AG04450 (cell line): ENCODE results near the gene TFR2. TPM values are rescaled to one million over a fixed set of nuclear protein-coding genes. Genes with fewer than 3 reads are reported as not detected.

ENCODE experiments used
- CTCF ChIA-PET: fragments of 300-600, 350-600 bp; formaldehyde crosslinking; extraction: SDS; loops from one replicate; lab custom pipeline; 2022; ENCODE audit warnings: antibody characterized with exemption, inconsistent platforms; lab: Charles Lee
- POLR2A ChIA-PET: fragments of 350-600 bp; formaldehyde crosslinking; extraction: SDS; loops from one replicate; lab custom pipeline; 2021; ENCODE audit warnings: antibody characterized with exemption, inconsistent platforms; lab: Yijun Ruan, JAX
- DNase-seq: peaks from one replicate; pipeline ENCODE4 v3.0.0-alpha.2; 2011; ENCODE audit warnings: low read depth, low spot score
- H3K27ac ChIP-seq: one replicate; pipeline ENCODE4 v1.5.1; 2012; ENCODE audit warnings: low read depth, low read length, control low read depth
- H3K27me3 ChIP-seq: one replicate; pipeline ENCODE4 v1.6.0; 2012; ENCODE audit warnings: low read length; ENCODE audit not compliant: control insufficient read depth, insufficient read depth
- H3K4me3 ChIP-seq: 2 replicates; pipeline ENCODE4 v1.5.1; 2011; ENCODE audit warnings: mild to moderate bottlenecking, low read depth, low read length, control low read depth
- H3K9me3 ChIP-seq: 2 replicates; pipeline ENCODE4 v1.5.1; 2012; ENCODE audit warnings: low read length; ENCODE audit not compliant: control insufficient read depth, insufficient read depth
- CTCF ChIP-seq: IDR thresholded peaks from 2 replicates; pipeline ENCODE4 v1.5.1; 2011; ENCODE audit warnings: low read depth, low read length, control low read depth, inconsistent platforms
- polyA plus RNA-seq: library from polyadenylated mRNA; depleted of rRNA; stranded (reverse); fragments of >200 nt; gene quantifications from 2 replicates; pipeline ENCODE4 v1.2.3, GENCODE V29; 2011

Gene TFR2
- polyA plus RNA-seq, 1 experiment = 0.05 TPM

GRCh38 chr7:100687261-100687660, 45.9 kb upstream of the TFR2 start:
- Histone ChIP-seq H3K27me3 (no peaks in the 10 kb centered on the region), H3K4me3 (no peak overlapping the region), H3K27ac (no peak overlapping the region), H3K9me3 (no peaks in the 10 kb centered on the region; the same call in 1 of the 2 replicates)
- TF ChIP-seq CTCF = no peak
- DNase-seq = no peak
- CTCF ChIA-PET = interaction anchor here (0.6 kb wide), 1 partner anchor 101 kb away, joined by 3 read pairs; the partner anchor contains the start of genes FBXO24 and LRCH4
- POLR2A ChIA-PET = no interaction called here

GRCh38 chr7:100686822-100687211, 45.5 kb upstream of the TFR2 start:
- no peak for DNase-seq
- ChIA-PET POLR2A (no interaction called here), CTCF (no interaction called here)
- Histone ChIP-seq H3K4me3 (no peak overlapping the region), H3K27ac (no peak overlapping the region), H3K27me3 (no peaks in the 10 kb centered on the region), H3K9me3 (no peaks in the 10 kb centered on the region; the same call in 1 of the 2 replicates)
- TF ChIP-seq CTCF = no peak

- Histone ChIP-seq H3K27me3 (no peaks in the 10 kb centered on the region), H3K27ac (no peak overlapping the region), H3K4me3 (no peak overlapping the region), H3K9me3 (no peaks in the 10 kb centered on the region; the same call in 1 of the 2 replicates)
- CTCF ChIA-PET = no interaction called here
- POLR2A ChIA-PET = no interaction called here
- no peak for TF ChIP-seq CTCF
- no peak for DNase-seq
These were observed 45.0 kb upstream of the TFR2 start for GRCh38 chr7:100686201-100686821.

GRCh38 chr7:100685631-100686145, 44.3 kb upstream of the TFR2 start:
- POLR2A ChIA-PET = no interaction called here
- no peak overlapping the region for H3K27ac ChIP-seq
- H3K9me3 ChIP-seq = no peaks in the 10 kb centered on the region; the same call in 1 of the 2 replicates
- no peak overlapping the region for H3K4me3 ChIP-seq
- DNase-seq = no peak
- CTCF ChIA-PET = interaction anchor here (0.6 to 1.0 kb wide), 2 partner anchors 126 to 141 kb away, joined by 3 read pairs; partner anchors contain the start of gene EPHB4
- no peak for TF ChIP-seq CTCF
- no peaks in the 10 kb centered on the region for H3K27me3 ChIP-seq

GRCh38 chr7:100685049-100685605, 43.8 kb upstream of the TFR2 start:
- no peak overlapping the region for H3K27ac ChIP-seq
- no peaks in the 10 kb centered on the region for H3K27me3 ChIP-seq
- ChIA-PET CTCF (interaction anchor here (1.0 kb wide), 1 partner anchor 142 kb away, joined by 3 read pairs; the partner anchor contains the start of gene EPHB4), POLR2A (no interaction called here)
- TF ChIP-seq CTCF = no peak
- no peak overlapping the region for H3K4me3 ChIP-seq
- H3K9me3 ChIP-seq = no peaks in the 10 kb centered on the region; the same call in 1 of the 2 replicates
- no peak for DNase-seq
